Measurements from ENCODE around the gene TCP11L1.
"Not testable (repeated sequence)": the region's sequence is repeated elsewhere in the genome, so short reads cannot be mapped to it uniquely, and the experiment has no call there.

The TCP11L1 gene

DNA sequence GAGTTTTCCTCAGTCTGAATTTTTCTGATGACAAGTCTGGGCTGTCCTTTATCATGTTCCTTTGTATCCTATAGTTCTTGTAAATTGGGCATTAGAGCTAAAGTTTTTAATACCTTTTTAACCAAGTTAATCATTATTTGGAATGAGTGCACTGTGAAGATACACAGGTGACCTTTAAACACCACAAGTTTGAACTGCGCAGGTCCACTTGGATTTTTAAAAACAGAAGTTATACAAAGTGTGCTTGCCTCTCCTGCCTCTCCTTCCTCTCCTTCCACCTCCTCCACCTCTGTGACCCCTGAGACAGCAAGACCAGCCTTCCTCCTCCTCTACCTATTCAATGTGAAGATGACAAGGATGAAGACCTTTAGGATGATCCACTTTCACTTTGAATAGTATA, 4.4 kb upstream of the TCP11L1 start:
- DNase-seq = no peak

DNA sequence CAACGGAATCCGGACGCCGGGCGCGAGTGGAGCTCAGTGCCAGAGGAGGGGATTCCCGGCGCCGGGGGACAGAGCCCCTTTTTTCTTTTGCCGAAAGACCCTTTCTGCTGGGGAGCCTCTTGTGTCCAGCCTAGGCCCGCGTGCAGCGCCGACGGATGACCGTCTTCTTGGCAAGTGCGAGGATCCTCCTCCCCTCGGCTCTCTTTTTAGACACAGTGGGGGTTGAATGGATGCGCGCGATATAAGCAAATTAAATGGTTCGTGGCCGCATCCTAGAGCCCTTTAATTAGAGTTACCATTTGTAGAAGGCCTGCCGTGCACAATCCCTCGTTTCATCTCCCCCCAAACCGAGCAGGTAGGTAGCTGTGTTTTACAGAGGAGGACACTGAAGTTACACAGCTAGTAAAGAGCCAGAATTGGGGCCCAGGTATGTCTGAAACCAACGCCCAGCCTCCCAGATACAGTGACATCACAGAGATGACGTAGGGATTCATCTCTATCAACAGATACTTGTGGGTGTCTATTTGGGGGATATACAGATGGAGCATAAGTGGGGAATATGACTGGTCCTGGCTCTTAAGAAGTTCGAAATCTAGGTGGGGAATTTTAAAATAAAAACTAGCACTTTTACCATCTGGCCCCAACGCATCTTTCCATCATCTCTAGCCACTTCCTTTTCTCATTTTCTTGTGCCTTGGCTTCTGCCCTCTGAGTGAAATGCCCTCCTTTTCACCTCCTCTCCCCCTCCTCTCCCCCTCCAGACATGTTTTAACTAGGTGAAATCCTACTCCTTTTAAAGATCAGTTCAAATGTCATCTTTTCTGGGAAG, 875 bp downstream of the TCP11L1 start:
- DNase-seq = peak in 1 of 2 experiments; percentile 24

DNA sequence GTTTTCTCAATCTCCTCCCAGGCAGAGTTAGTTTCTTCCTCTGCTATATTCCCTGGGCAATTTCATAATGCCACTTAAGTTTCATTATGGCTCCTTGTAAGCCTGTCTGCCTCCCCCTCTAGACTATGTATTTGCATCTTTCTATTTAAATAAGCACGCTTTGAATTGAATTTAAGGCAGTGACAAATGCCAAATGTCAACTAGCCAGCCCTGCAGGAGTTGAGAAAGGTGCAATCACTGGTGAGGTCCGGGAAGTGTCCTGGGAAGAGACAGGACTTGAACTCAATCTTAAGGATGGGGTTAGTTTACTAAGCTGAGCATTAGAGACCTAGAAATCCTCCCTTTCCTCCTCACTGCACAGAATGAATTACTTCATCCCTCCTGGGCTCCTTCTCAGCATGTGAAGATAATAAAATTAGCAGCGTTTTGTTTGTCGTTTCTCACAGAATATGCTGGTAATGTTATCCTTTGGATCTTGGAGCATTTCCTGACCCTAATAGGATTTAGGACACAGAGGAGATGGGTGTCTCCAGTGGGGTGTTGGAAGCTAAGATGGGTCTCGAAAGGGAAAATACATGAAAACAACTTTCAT, 1.6 kb downstream of the TCP11L1 start:
- DNase-seq = no peak

DNA sequence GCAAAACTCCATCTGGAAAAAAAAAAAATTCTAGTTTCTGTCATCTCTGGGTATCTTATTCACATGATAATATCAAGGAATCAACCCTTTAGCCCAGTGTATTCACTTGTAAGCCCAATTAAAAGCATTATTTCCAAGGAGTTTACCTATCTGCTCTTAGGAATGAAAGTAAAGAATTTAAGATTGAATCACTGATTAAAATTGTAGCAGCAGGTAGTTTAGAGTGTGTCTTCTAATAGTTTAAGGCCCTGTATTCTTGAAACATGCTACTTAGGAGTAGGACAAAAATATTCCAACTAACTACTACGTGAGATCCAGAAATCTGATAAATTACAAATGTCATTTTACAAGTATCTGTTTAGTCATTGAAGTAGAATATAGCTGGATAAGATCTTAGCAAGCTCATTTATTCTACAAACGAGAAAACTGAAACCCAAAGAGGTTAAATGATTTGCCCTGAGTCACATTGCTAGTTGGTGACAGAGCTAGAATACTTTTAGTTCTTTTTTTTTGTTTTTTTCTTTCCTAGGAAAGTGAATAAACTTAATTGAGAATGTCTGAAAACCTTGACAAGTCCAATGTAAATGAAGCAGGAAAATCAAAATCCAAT, 4.0 kb downstream of the TCP11L1 start:
- no peak for DNase-seq

DNA sequence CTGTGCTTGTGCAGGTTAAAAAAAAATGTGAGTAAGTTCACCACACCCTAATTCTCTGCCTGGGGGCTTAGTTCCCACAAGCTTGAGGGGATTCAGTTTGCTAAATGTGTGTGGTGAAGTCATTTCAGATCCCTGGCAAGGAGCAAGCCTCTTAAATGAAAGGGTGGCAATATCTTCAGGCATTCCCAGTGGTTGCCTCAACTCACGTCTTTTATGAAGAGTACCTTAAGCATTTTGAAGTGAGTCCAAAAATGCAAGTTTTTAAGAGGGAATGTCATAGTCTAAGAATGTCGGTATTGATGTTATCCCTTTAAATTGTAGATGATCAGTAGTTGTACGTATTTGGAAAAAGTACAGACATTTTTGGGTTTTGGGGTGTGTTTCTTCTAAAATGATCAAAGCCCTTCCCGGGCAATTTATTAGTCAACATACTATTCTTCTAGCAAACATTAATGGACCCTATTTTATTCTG, 4.9 kb downstream of the TCP11L1 start:
- DNase-seq = no peak

DNA sequence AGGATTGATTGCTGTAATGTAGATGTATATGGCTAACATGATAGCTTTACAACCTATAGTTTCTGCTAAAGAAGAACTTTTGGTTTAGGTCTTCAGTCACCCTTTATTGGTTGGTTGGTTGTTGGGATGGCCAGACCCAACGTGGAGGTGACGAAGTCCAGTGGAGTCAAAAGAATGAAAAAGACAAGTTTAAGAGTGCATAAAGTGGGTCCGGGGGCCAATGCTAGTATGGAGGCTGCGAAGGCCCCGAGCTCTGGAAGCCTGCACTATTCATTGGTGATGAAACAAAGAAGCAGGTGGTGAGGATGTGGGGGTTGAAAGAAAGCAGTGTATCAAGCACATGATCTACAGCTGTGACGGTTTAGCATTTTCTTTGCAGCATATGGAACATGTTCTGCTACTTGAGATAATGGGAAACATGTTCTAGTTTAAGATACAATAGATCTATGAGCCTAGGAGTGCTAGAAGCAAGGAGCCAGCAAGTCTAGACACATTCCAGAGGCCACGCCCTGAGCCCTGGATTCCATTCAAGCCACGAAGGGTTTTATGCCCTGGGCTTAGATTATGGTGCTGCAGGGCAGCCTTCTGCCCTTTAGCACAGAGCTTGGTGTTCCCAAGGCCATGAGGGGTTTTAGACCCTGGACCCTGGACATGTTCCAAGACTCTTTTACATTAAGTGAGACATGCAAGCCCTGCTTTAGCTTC, 6.3 kb downstream of the TCP11L1 start:
- DNase-seq = no peak

DNA sequence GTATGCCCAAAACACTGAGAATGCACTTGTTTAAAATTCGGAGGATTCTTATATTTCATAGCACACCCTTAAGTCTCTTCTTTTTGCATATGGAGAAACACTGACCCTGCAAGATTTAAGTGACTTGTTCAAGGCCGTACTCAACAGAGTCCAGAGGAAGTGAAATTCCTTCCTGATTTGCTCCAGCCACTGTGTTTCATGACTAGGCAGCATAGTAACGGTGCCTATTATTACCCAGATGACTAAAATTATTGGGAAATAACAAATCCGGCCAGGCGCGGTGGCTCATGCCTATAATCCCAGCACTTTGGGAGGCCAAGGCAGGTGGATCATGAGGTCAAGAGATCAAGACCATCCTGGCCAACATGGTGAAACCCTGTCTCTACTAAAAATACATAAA, 9.3 kb downstream of the TCP11L1 start:
- not testable (repeated sequence) for DNase-seq

DNA sequence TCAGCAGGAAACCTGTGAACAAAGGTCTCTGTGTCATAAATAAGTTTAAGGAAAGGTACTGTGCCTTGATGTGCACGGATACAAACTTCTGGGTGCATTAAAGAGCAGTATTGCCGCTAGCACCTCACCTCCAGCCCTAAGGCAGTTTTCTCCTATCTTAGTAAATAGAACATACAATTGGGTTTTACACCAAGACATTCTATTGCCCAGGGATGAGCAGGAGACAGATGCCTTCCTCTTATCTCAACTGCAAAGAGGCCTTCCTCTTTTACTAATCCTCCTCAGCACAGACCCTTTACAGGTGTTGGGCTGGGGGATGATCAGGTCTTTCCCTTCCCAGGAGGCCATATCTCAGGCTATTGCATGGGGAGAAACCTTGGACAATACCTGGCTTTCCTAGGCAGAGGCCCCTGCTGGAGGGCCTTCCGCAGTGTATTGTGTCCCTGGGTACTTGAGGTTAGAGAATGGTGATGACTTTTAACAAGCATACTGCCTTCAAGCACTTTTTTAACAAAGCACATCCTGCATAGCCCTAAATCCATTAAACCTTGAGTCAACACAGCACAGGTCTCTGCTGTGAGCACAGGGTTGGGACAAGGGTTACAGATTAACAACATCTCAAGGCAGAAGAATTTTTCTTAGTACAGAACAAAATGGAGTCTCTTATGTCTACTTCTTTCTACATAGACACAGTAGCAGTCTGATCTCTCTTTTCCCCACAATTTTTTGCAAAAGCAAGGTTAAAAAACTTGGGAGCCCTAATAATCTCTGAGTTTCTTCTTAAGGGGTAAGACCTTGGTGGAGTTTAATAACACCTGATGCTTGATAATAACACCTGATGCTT, 10.4 kb downstream of the TCP11L1 start:
- not testable (repeated sequence) for DNase-seq

DNA sequence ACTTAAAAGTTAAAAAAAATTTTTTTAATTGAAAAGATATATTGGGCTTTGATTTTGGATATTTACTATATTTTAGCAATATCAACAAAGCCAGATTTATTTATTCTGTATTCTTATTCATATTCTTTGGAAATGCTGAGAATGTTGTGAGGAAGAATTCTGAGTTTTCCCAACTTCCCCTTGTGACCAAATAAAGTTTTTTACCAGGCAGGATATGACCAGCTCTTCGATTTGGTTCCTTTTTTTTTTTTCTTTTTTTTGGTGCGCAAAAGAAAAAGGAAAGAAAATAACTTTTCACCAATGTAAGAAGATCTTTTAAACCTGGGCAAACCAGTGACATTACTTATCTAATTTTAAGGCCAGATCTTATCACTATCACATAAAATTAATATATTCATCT, 12.9 kb downstream of the TCP11L1 start:
- no peak for DNase-seq

DNA sequence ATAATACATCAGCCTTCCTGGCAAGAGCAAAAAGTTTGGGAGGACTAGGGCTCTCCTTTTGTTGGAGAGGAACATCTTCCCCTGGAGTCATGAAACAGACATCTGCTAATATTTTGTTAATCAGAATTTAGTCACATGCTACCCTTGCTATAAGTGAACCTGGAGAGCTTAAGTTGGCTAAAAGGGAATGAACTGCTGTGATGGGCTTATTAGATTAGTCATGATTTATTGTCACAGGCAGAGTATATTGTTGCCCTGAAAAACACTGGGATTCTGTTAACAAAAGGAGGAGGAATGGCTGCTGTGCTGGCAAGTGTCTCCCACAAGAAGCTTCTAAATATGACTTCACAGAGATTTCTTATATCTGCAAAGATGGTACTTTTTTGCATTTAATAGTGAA, 16.0 kb downstream of the TCP11L1 start:
- no peak for DNase-seq

DNA sequence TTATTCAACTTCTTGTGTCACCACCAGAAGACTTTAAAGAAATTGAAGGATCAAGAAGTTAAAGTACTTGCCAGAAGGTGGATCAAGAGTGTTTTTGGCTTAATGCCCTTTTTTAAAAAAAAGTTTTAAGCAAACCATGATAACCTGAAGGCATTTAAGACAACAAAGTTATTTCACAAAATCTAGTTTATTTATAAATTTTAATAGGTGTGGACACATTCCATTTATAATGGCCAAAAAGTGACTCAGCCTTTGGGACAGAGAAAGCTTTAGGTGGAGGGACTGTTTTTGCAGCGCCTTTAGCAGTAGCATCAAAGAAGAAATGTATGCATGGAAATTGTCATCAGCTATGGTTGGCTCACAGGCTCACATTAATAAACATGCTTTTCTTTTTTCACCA, 17.9 kb downstream of the TCP11L1 start:
- DNase-seq = no peak

DNA sequence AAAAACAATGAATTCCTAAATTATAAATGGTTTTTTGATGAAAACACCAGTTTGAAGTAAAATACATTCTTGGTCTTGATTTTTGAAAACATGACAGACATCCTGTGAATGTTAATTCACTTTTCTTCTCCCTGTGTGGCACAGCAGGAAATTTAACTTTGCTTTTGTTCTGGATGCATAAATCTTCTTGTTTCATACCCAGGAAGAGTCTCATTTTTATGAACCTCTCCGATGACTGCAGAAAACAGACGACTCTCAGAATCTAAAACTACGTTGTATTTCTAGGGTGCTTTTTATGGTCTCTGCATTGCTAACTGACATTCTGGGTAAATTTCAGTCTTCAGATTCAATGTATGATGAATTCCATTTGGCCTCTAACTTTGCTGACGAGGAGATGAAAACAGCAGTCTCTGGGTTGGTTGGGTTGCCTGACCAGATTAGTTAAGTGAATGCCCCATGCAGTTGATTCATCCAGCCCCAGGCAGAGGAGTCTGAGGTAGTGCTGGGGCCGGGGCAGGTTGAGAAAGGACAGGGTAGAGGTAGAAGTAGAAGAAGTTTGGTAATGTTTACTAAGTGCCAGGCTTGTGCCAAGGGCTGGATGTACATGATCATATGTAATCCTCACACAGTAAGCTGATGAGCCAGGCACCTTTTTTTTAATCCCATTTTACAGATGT, 20.1 kb downstream of the TCP11L1 start:
- DNase-seq = no peak

DNA sequence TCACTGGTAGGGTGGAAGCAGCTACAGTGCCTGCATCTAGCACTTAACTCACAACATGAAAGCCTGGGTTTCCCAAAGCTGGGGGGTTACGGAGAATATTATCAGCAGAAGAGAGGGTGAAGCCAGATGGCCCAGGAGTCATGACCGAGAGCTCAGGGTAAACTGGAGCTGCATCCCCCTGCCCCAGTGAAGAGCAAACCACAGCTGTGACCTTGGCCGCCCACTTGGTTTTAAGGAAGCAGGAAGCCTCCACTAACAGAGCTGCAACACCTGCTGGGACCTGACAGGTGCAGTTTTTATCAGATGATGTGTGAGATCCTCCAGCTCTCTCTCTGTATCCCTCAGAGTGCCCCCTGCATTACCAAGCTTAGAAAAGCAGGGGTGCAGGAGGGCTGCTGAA, 20.9 kb downstream of the TCP11L1 start:
- DNase-seq = no peak

DNA sequence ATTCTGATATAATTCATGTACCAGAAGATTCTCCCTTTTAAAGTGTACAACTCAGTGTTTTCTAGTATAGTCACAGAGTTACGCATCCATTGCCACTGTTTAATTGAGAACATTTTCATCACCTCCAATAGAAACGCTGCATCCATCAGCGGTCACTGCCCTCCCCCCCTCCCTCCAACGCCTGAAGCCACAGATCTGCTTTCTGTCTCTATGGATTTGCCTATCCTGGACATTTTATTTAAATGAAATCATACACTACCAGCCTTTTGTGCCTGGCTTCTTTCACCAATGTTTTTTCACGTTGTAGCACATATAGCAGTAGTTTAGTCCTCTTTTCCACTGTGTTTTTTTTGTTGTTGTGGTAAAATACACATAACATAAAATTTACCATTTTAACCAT, 22.8 kb downstream of the TCP11L1 start:
- no peak for DNase-seq

DNA sequence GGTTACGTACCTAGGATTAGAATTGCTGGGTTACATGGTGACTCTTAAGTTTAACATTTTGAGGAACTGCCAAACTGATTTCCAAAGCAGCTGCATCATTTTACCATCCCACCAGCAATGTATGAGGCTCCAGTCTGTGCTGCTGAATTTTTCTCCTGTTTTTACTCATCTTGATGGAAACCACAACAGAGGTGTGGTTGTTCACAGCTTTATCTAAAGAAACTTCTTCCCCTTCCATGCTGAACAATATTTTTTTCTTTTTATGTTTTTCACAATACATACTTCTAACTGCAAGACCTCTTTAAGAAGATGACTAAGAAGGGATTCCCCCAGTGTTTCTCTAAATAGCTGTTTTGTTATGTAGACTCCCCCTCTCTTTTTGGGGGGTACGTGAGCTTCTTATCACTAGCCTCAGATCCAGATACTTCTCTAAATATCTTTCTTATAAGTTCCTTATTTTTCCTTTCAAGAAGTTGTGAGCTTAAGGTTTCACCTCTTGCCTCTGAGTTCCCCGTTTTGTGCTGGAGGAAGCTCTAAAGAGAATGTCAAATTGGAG, 24.0 kb downstream of the TCP11L1 start:
- DNase-seq = peak; percentile 69 to 72

DNA sequence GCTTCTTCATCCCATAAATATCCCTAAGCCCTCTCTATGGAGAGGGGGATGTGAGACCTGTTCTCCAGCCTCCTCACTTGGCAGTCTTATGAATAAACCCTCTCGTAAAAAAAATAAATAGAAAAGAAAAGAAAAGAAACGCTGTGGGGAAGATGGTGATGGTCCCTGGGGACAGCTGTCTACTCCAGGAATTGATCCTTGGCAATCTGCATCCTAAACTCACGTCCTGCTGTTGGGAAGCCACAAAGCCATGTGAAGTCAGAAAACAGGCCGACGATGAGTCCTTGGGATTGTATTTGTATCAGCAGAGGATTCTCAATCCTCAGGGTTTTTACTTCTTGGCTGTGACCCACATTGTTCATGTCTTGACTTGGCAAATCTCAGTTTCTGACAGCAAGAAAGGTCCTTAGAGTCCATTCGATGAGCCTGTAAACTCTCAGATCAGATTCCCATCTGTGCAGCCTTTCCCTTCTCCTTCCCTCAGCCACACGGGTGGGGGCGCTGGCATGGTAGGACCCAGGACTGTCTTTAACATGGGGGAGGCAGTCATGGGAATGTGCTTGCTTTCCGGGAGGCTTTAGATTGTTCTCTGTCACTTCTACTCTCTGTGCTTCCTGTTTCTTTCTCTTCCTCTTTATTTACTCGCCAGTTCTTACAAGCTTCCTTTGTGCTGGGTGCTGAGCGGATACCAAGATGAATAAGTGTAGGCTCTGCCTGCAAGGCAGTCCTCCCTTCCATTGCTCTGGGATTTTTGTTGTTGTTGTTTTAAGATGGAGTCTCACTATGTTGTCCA, 24.9 kb downstream of the TCP11L1 start:
- DNase-seq = peak; percentile 61 to 68

DNA sequence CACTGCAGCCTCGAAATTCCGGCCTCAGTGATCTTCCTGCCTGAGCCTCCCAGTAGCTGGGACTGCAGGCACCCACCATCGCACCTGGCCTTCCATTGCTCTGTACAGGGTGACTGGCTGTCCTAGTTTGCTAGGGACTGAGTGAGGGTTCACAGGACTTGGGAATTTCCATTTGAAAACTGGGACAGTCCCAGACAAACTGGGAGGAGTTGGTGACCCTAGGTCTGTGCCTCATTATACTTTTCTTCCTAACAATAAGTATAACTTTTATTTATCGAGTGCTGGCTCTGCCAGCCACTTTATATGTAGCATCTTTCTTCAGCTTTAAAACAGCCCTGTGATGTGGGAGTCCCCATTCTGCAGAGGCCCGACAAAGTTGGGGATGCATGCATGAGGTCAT, 25.5 kb downstream of the TCP11L1 start:
- DNase-seq = no peak

DNA sequence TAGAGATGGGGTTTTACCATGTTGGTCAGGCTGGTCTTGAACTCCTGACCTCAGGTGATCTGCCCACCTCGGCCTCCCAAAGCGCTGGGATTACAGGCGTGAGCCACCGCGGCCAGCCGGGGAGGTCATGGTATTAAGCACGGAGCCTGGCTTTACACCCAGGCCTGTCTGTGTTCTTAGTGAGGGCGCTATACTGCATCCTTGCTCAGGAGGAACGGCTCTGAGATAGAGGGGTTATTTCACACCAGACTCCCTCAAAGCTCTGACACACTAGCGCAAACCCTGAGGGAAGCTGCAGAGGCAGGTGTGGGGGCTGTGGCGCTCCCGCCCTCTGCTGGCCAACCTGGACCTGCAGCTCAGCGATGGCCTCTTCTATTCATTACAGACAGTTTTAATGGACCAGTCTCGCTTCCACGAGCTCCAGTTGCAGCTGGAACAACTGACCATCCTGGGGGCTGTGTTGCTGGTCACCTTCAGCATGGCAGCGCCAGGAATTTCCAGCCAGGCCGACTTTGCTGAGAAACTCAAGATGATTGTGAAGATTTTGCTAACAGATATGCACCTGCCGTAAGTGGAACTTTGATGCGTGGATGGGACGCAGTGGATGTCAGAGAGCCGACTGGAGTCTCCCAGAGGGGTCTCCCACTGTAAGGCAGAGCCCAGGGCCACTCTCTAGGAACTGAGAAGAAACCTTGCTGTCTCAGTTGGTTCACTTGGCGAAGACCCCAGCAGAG, 26.2 kb downstream of the TCP11L1 start:
- peak; percentile 72 to 73 for DNase-seq

DNA sequence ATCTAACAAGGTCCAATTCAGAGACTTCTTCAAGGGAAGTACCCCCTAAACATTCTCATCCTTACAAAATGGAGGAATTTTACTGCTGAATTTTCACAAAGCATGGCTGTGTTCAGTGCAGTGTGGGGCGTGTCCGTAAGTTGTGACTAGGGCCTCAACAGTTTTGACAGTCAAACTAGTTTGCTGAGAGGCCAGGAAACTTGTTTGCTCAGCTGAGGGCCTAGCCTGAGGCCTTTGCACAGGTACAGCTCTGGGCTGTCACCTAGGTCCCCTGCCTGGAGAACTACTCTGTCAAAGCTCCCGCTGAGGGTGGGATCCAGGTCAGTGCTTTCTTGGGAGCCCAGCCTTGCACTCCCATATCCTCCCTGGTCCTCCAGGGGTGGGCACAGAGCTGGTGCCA, 27.9 kb downstream of the TCP11L1 start:
- DNase-seq = no peak
